Hematopoietic multipotent progenitor cell treated with erythropoietin and hydrocortisone succinate and interleukin-3 and kit ligand, for 8 days (in vitro differentiated cells): ENCODE results near the gene COL6A5.

ENCODE experiments used
- DNase-seq: peaks from one replicate; pipeline ENCODE4 v3.0.0-alpha.2; 2015

COL6A5 gene

DNA sequence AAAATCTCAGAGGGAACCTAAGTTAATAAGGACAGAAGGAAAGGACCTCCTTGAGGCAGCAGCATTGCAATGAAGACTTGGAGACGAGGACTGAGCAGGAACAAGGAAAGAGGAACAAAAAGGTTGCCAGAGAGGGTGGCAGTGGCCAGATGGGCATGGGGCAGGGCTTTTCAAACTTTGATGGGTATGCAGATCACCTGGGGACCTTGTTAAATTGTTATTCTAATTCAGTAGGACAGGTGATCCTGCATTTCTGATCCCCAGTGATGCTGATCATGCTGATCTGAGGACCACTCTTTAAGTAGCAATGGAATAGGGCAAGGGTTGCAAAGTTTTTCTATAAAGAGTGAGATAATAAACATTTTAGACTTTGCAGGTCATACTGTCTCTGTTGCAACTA lies 182.6 kb downstream of the COL6A5 start:
- DNase-seq: no peak

DNA sequence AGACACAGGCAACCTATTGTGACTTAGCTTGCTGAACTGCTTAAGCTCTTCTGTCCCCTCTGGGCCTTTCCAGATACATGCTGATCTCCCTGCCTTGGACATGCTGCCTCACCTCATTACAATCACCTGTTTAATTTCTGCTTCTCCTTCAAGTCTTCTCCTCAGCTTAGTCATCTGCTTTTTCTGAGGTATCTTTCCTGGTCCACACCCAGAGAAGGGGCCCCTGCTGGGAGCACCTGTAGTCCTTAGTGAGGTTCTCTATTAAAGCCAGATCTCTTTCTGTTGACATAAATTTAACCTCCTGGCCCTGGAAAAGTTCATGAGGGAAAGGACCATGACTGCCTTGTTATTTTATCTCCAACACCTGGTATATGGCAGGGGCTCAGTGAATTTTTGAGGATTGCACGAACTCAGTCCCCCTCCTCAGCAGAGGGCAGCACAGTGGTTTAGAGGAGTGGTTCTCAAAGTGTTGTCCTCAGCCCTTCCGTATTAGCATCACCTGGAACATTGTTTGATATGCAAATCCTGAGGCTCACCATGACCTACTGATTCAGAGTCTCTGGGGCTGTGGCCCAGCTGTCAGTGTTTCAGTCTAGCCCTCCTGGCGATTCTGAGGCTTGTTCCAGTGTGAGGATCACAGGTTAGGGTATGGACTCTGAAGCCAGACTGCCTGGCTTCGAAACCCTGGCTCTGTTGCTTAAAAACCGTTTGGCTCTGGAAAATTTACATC lies 184.2 kb downstream of the COL6A5 start:
- DNase-seq: no peak

- no peak for DNase-seq
These were observed 187.8 kb downstream of the COL6A5 start for GRCh38 chr3:130533247-130533646.
